ENCODE data around the gene ARHGAP23. TPM values are rescaled to one million over a fixed set of nuclear protein-coding genes. Genes with fewer than 3 reads are reported as not detected.

ARHGAP23 gene
- total and polyA plus RNA-seq, 2 experiments from 2014 or later, result 21.4 to 150 TPM

- H3K4me1 Mint-ChIP-seq, result peaks cover 21% of the 10 kb centered on the region
- Histone ChIP-seq H4K20me1 (replicated peaks; ENCODE audit: insufficient read depth) (no peaks in the 10 kb centered on the region), H3F3A (replicated peaks; ENCODE audit: low read depth) (no peaks in the 10 kb centered on the region), H3K36me3 (ENCODE audit: insufficient read depth) (no peaks in the 10 kb centered on the region), H3K4me3 (no peak overlapping the region), H3K4me2 (no peak overlapping the region), H3K27me3 (ENCODE audit: insufficient read depth) (0 out of 2 replicates have a peak, but pooled peaks cover 2% of the 10 kb centered on the region), H3K4me1 (ENCODE audit: insufficient read depth) (no peaks in the 10 kb centered on the region; the same call in 1 of the 2 replicates), H2AFZ (no peak overlapping the region), H3K9me2 (ENCODE audit: insufficient read depth) (no peaks in the 10 kb centered on the region), H3K79me2 (replicated peaks; ENCODE audit: insufficient read depth) (no peaks in the 10 kb centered on the region), H3K27ac (ENCODE audit: low read depth) (no peak overlapping the region)
- H3K4me3 Mint-ChIP-seq, result no peak overlapping the region
- peaks cover 7% of the 10 kb centered on the region for H3K27me3 Mint-ChIP-seq (ENCODE audit: insufficient read depth, low read depth, poor library complexity)
- TF ChIP-seq NANOG (IDR thresholded peaks at IDR 0.05; ENCODE audit: borderline replicate concordance) (no peak), EZH2 (IDR thresholded peaks at IDR 0.05; ENCODE audit: low read depth, unreplicated experiment) (no peak), CTCF (conservative IDR thresholded peaks at IDR 0.05; ENCODE audit: low read depth in 2 of 2) (no peak), ETS1 (IDR thresholded peaks at IDR 0.05) (no peak), REST (IDR thresholded peaks at IDR 0.05; ENCODE audit: unreplicated experiment) (no peak), JUNB (IDR thresholded peaks at IDR 0.05; ENCODE audit: unreplicated experiment) (no peak), STAT1 (IDR thresholded peaks at IDR 0.05; ENCODE audit: unreplicated experiment) (no peak), ZNF462 (CRISPR knock-in tag; IDR thresholded peaks at IDR 0.05) (no peak), ZNF331 (CRISPR knock-in tag; IDR thresholded peaks at IDR 0.05; ENCODE audit: low read depth) (no peak), EZH2phosphoT487 (IDR thresholded peaks at IDR 0.05; ENCODE audit: unreplicated experiment) (no peak), POLR2AphosphoS5 (IDR thresholded peaks at IDR 0.05; ENCODE audit: low read depth) (no peak), ZNF114 (CRISPR knock-in tag; IDR thresholded peaks at IDR 0.05) (no peak), CREB1 (CRISPR knock-in tag; IDR thresholded peaks at IDR 0.05; ENCODE audit: low read depth) (no peak)
- H3K36me3 Mint-ChIP-seq (ENCODE audit: low read depth), result no peaks in the 10 kb centered on the region
- H3K27ac Mint-ChIP-seq, result no peak overlapping the region
- ATAC-seq, result no peak
- no peaks in the 10 kb centered on the region for H3K9me3 Mint-ChIP-seq
- no peak for DNase-seq (ENCODE audit: low spot score)
Measured at GRCh38 chr17:38551121-38551520, 122.9 kb downstream of the ARHGAP23 start.

Measured in GM23338 (cell line).